WTC11 (cell line): ENCODE results near the gene UGT1A4. TPM values are rescaled to one million over a fixed set of nuclear protein-coding genes. Genes with fewer than 3 reads are reported as not detected.

Source experiments
- ATAC-seq: fragments of 200-7000 bp; cut with Tn5 transposase; 2 replicates; pipeline ENCODE4 v1.10.0; 2021; ENCODE audit warnings: mild to moderate bottlenecking, moderate library complexity
- CTCF ChIA-PET: fragments of 300-600 bp; sonication (Branson Sonifier 250); formaldehyde crosslinking; loops from one replicate; lab custom pipeline; 2021; ENCODE audit warnings: antibody characterized with exemption; lab: Charles Lee
- POLR2A ChIA-PET: fragments of 350-600 bp; sonication (Branson Sonifier 250); formaldehyde crosslinking; loops from one replicate; lab custom pipeline; 2021; ENCODE audit warnings: antibody characterized with exemption; lab: Charles Lee
- DNase-seq: peaks from one replicate; pipeline ENCODE4 v3.0.0; 2021; ENCODE audit warnings: low spot score
- H3K27ac Mint-ChIP-seq: 2 replicates; pipeline ENCODE4 v1.8.0; 2021; ENCODE audit warnings: mixed read lengths
- H3K27me3 Mint-ChIP-seq: 2 replicates; pipeline ENCODE4 v1.8.0; 2021; ENCODE audit warnings: low read depth, mild to moderate bottlenecking, moderate library complexity, mixed read lengths
- H3K36me3 Mint-ChIP-seq: 2 replicates; pipeline ENCODE4 v1.8.0; 2021; ENCODE audit warnings: mixed read lengths
- H3K4me1 Mint-ChIP-seq: 2 replicates; pipeline ENCODE4 v1.8.0; 2022; ENCODE audit warnings: mixed read lengths
- H3K4me3 Mint-ChIP-seq: 2 replicates; pipeline ENCODE4 v1.8.0; 2021; ENCODE audit warnings: mild to moderate bottlenecking, moderate library complexity, mixed read lengths
- H3K9me3 Mint-ChIP-seq: 2 replicates; pipeline ENCODE4 v1.8.0; 2021; ENCODE audit warnings: mixed read lengths
- CREM ChIP-seq: sonication (generic); formaldehyde crosslinking; IDR thresholded peaks from 2 replicates; pipeline ENCODE4 v1.8.1; 2022; ENCODE audit warnings: mild to moderate bottlenecking, missing genetic modification reagents, moderate library complexity
- CTCF ChIP-seq: fragments of 200-600 bp; IDR thresholded peaks from 2 replicates; pipeline ENCODE4 v1.8.0; 2022; ENCODE audit warnings: antibody characterized with exemption
- FOXJ3 ChIP-seq: sonication (generic); formaldehyde crosslinking; IDR thresholded peaks from 2 replicates; pipeline ENCODE4 v1.9.0; 2021; ENCODE audit warnings: missing genetic modification reagents, mild to moderate bottlenecking, borderline replicate concordance
- FOXK1 ChIP-seq: sonication (generic); formaldehyde crosslinking; IDR thresholded peaks from 2 replicates; pipeline ENCODE4 v1.8.0; 2022; ENCODE audit warnings: mild to moderate bottlenecking, moderate library complexity, missing genetic modification reagents
- GRHL2 ChIP-seq: fragments of 250-450 bp; sonication (Bioruptor Pico); IDR thresholded peaks from 2 replicates; pipeline ENCODE4 v1.8.0; 2022; ENCODE audit warnings: mild to moderate bottlenecking, moderate library complexity; ENCODE audit not compliant: insufficient replicate concordance, severe bottlenecking
- HMGXB4 ChIP-seq: sonication (generic); formaldehyde crosslinking; IDR thresholded peaks from 2 replicates; pipeline ENCODE4 v1.8.1; 2023; ENCODE audit warnings: mild to moderate bottlenecking, moderate library complexity, missing genetic modification reagents
- IRF1 ChIP-seq: sonication (generic); formaldehyde crosslinking; IDR thresholded peaks from 2 replicates; pipeline ENCODE4 v1.8.0; 2023; ENCODE audit warnings: missing genetic modification reagents
- JUN ChIP-seq: sonication (generic); formaldehyde crosslinking; IDR thresholded peaks from 2 replicates; pipeline ENCODE4 v1.8.0; 2023; ENCODE audit warnings: mild to moderate bottlenecking, missing genetic modification reagents
- MLX ChIP-seq: sonication (generic); formaldehyde crosslinking; IDR thresholded peaks from 2 replicates; pipeline ENCODE4 v1.8.1; 2023; ENCODE audit warnings: mild to moderate bottlenecking, missing genetic modification reagents, moderate library complexity
- NR1H2 ChIP-seq: sonication (generic); formaldehyde crosslinking; IDR thresholded peaks from 2 replicates; pipeline ENCODE4 v1.9.0; 2021; ENCODE audit warnings: mild to moderate bottlenecking, moderate library complexity, missing genetic modification reagents
- NR3C1 ChIP-seq: sonication (generic); formaldehyde crosslinking; conservative IDR thresholded peaks from 2 replicates; pipeline ENCODE4 v1.8.1; 2023; ENCODE audit warnings: low read depth, mild to moderate bottlenecking, missing genetic modification reagents
- ZNF138 ChIP-seq: sonication (generic); formaldehyde crosslinking; conservative IDR thresholded peaks from 2 replicates; pipeline ENCODE4 v1.8.1; 2022; ENCODE audit warnings: mild to moderate bottlenecking, moderate library complexity, missing genetic modification reagents
- ZNF263 ChIP-seq: sonication (generic); formaldehyde crosslinking; IDR thresholded peaks from 2 replicates; pipeline ENCODE4 v1.8.1; 2022; ENCODE audit warnings: low read depth, mild to moderate bottlenecking, moderate library complexity, missing genetic modification reagents
- ZNF317 ChIP-seq: sonication (generic); formaldehyde crosslinking; IDR thresholded peaks from 2 replicates; pipeline ENCODE4 v1.8.1; 2023; ENCODE audit warnings: low read depth, mild to moderate bottlenecking, moderate library complexity, missing genetic modification reagents, borderline replicate concordance
- ZNF416 ChIP-seq: fragments of 250-450 bp; sonication (Bioruptor Pico); IDR thresholded peaks from 2 replicates; pipeline ENCODE4 v1.9.0; 2021; ENCODE audit warnings: mild to moderate bottlenecking, inconsistent platforms
- ZNF532 ChIP-seq: fragments of 250-450 bp; sonication (Bioruptor Pico); IDR thresholded peaks from 2 replicates; pipeline ENCODE4 v1.9.0; 2021; ENCODE audit warnings: mild to moderate bottlenecking, borderline replicate concordance
- total RNA-seq: library from RNA; stranded (reverse); gene quantifications from 3 replicates; pipeline ENCODE4 v1.2.3, GENCODE V29; 2021

Gene UGT1A4
- total RNA-seq, 1 experiment from 2014 or later = 0.22 TPM

GRCh38 chr2:233688341-233688740, 30.2 kb upstream of the UGT1A4 start (continued):
- TF ChIP-seq FOXK1 (CRISPR knock-in tag) = no peak
- TF ChIP-seq, all 79 proteins: peak for 0

- H3K4me1 Mint-ChIP-seq = peaks cover 24% of the 10 kb centered on the region
- ChIA-PET CTCF (interaction anchor here (1.4 kb wide), 1 partner anchor 22 kb away, joined by 3 read pairs; no protein-coding TSS in a partner anchor), POLR2A (no interaction called here)
- no peak for ATAC-seq
- no peak overlapping the region for H3K4me3 Mint-ChIP-seq
- H3K9me3 Mint-ChIP-seq = 0 out of 2 replicates have a peak, but pooled peaks cover 4% of the 10 kb centered on the region
- DNase-seq = no peak
- H3K36me3 Mint-ChIP-seq = no peaks in the 10 kb centered on the region
- TF ChIP-seq ZNF317 = no peak
- no peak overlapping the region for H3K27ac Mint-ChIP-seq
- peaks cover 3% of the 10 kb centered on the region; the same call in 1 of the 2 replicates for H3K27me3 Mint-ChIP-seq
Observed at GRCh38 chr2:233689031-233689430, 29.5 kb upstream of the UGT1A4 start.

GRCh38 chr2:233689501-233689900, 29.0 kb upstream of the UGT1A4 start:
- Mint-ChIP-seq H3K27ac (no peak overlapping the region), H3K36me3 (no peaks in the 10 kb centered on the region), H3K9me3 (0 out of 2 replicates have a peak, but pooled peaks cover 4% of the 10 kb centered on the region), H3K4me3 (no peak overlapping the region), H3K27me3 (peaks cover 3% of the 10 kb centered on the region; the same call in 1 of the 2 replicates), H3K4me1 (peaks cover 24% of the 10 kb centered on the region)
- POLR2A ChIA-PET = no interaction called here
- DNase-seq = no peak
- ATAC-seq = no peak
- TF ChIP-seq ZNF416 (no peak), CTCF (no peak), IRF1 (CRISPR knock-in tag) (no peak), ZNF263 (no peak), NR1H2 (no peak), JUN (CRISPR knock-in tag) (no peak), MLX (no peak), FOXK1 (CRISPR knock-in tag) (no peak), ZNF532 (no peak), NR3C1 (CRISPR knock-in tag) (no peak), CREM (CRISPR knock-in tag) (no peak), HMGXB4 (CRISPR knock-in tag) (no peak), GRHL2 (CRISPR knock-in tag) (no peak), FOXJ3 (CRISPR knock-in tag) (no peak), ZNF138 (CRISPR knock-in tag) (no peak)
- CTCF ChIA-PET = interaction anchor here (1.4 kb wide), 1 partner anchor 22 kb away, joined by 3 read pairs; no protein-coding TSS in a partner anchor
